Thymus (tissue), 11 donors: ENCODE results near the gene PLPPR1. TPM values are rescaled to one million over a fixed set of nuclear protein-coding genes. Genes with fewer than 3 reads are reported as not detected.

Experiments used
- DNase-seq, 9 donors: peaks; one replicate each; pipeline ENCODE4 v3.0.0-alpha.2; 2013; ENCODE audit warnings: low spot score in 9 of 9, low read depth in 6 of 9, missing footprints in 1 of 9
- H3K27ac ChIP-seq, 2 donors: one replicate each; pipeline ENCODE4 v1.5.1; 2013; ENCODE audit warnings: control low read depth in 1 of 2, low read depth in 1 of 2, low read length in 1 of 2, mild to moderate bottlenecking in 1 of 2, moderate library complexity in 1 of 2
- H3K27me3 ChIP-seq, 2 donors: one replicate each; pipeline ENCODE4 v1.5.1; 2013; ENCODE audit warnings: low read length in 1 of 2; ENCODE audit not compliant: control insufficient read depth in 2 of 2, insufficient read depth in 1 of 2
- H3K36me3 ChIP-seq, 2 donors: one replicate each; pipeline ENCODE4 v1.5.1; 2013; ENCODE audit warnings: low read length in 1 of 2, mild to moderate bottlenecking in 1 of 2, moderate library complexity in 1 of 2; ENCODE audit not compliant: control insufficient read depth in 2 of 2, insufficient read depth in 2 of 2
- H3K4me1 ChIP-seq, 2 donors: one replicate each; pipeline ENCODE4 v1.5.1; 2013; ENCODE audit warnings: low read length in 2 of 2; ENCODE audit not compliant: control insufficient read depth in 2 of 2, insufficient read depth in 2 of 2
- H3K4me3 ChIP-seq, 2 donors: one replicate each; pipeline ENCODE4 v1.5.1; 2013; ENCODE audit warnings: low read length in 2 of 2, control low read depth in 1 of 2, mild to moderate bottlenecking in 1 of 2
- H3K9me3 ChIP-seq, 2 donors: one replicate each; pipeline ENCODE4 v1.5.1; 2013; ENCODE audit warnings: low read length in 1 of 2, mild to moderate bottlenecking in 1 of 2; ENCODE audit not compliant: control insufficient read depth in 2 of 2, insufficient read depth in 1 of 2
- WGBS: extraction: QIAGEN DNeasy Blood & Tissue Kit; methylation state at CpG from one replicate; pipeline ENCODE4 v1.1.7; 2013; 5-methylcytosine and 5-hydroxymethylcytosine counted together
- polyA plus RNA-seq: library from polyadenylated mRNA; stranded (reverse); fragments of 200-250 nt; gene quantifications from one replicate; pipeline ENCODE4 v1.2.3, GENCODE V29; 2013
- total RNA-seq: library from RNA; stranded (reverse); fragments of 120-200 nt; gene quantifications from one replicate; pipeline ENCODE4 v1.2.4, GENCODE V29; 2013
- donor health status: healthy.

PLPPR1 gene
- total and polyA plus RNA-seq, 2 donors: 0.25 to 0.38 TPM

DNA sequence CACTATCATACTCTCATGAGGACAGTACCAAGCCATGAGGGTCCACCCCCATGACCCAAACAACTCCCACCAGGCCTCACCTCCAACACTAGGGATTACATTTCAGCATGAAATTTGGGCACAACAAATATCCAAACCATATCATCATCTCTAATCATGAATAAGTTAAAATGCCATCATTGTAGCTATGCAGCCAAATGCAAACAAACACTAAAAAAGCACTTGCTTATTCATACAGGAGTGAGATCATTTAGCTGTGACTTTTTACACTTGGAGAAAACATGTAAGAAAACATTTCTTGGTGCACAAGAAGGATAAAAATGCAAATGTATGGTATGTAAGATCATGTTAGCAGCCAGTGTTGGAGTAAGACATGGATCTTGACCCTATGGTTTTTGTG lies 332.1 kb downstream of the PLPPR1 start:
- Histone ChIP-seq H3K4me1 (no peaks in the 10 kb centered on the region), H3K27me3 (no peaks in the 10 kb centered on the region), H3K36me3 (no peaks in the 10 kb centered on the region), H3K27ac (no peak overlapping the region), H3K9me3 (no peaks in the 10 kb centered on the region), H3K4me3 (no peak overlapping the region)
- DNase-seq: no peak

GRCh38 chr9:101362450-101362849 lies 333.9 kb downstream of the PLPPR1 start:
- H3K27me3 ChIP-seq: no peaks in the 10 kb centered on the region
- DNase-seq: no peak
- H3K27ac ChIP-seq: no peak overlapping the region
- no peak overlapping the region for H3K4me3 ChIP-seq
- H3K4me1 ChIP-seq: no peaks in the 10 kb centered on the region
- H3K9me3 ChIP-seq: no peaks in the 10 kb centered on the region
- 94% methylated on average over 5 of the region's 5 CpGs for WGBS
- H3K36me3 ChIP-seq: no peaks in the 10 kb centered on the region

- H3K4me1 ChIP-seq: no peaks in the 10 kb centered on the region
- no peaks in the 10 kb centered on the region for H3K9me3 ChIP-seq
- no peaks in the 10 kb centered on the region for H3K36me3 ChIP-seq
- no peak overlapping the region for H3K27ac ChIP-seq
- H3K4me3 ChIP-seq: no peak overlapping the region
- DNase-seq: no peak
- no peaks in the 10 kb centered on the region for H3K27me3 ChIP-seq
Measured at GRCh38 chr9:101365181-101365580, 336.7 kb downstream of the PLPPR1 start.

DNA sequence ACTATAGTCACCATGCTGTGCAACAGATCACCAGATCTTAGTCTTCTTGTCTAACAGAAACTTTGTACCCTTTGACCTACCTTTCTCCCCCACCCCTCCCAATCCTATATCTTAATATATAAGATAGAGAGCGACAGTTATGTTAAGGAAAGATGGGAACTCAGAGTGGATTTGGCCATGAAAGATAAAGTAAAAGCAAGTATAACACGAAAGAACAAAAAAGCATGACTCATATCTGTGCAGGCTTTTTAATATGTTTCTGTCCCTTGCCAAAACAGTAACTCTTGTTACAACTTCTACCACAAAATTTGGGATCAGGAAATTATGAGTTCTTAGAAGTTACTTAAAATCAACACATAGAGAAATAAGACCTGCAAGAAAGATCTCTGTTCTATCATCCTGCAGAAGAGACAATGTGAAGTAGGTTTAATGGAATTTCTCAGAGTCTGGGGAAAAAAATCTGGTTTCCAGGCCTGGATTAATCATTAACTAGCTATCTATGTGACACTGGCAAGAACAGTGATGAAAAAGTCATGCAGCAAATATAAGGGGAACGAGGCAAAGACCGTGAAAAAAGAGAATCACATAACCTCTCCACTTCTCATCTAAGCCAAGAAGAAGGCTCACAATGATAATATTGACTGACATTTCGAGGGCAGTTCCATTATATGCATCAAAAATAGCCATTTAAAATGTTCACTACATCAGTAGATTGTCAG lies 337.7 kb downstream of the PLPPR1 start:
- no peaks in the 10 kb centered on the region for H3K9me3 ChIP-seq
- DNase-seq: no peak
- H3K27me3 ChIP-seq: no peaks in the 10 kb centered on the region
- H3K27ac ChIP-seq: no peak overlapping the region
- no peak overlapping the region for H3K4me3 ChIP-seq
- no peaks in the 10 kb centered on the region for H3K36me3 ChIP-seq
- H3K4me1 ChIP-seq: no peaks in the 10 kb centered on the region
- WGBS: 70% methylated on average over 5 of the region's 5 CpGs

DNA sequence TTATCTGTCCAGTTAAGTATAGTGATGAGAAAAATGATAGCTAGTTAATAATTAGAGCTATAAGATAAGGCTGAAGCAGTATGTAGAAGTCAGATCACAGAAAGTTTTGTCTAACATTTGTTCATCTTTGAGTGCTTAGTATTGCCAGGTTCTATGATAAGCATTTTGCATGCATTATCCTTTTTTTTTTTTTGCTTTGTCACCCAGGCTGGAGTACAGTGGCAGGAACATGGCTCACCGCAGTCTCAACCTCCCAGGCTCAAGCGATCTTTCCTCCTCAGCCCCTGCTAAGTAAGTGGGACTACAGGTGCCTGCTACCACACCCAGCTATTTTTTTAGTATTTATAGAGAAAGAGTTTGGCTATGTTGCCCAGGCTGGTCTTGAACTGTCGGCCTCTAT lies 338.8 kb downstream of the PLPPR1 start:
- 97% methylated on average over 3 of the region's 3 CpGs for WGBS

DNA sequence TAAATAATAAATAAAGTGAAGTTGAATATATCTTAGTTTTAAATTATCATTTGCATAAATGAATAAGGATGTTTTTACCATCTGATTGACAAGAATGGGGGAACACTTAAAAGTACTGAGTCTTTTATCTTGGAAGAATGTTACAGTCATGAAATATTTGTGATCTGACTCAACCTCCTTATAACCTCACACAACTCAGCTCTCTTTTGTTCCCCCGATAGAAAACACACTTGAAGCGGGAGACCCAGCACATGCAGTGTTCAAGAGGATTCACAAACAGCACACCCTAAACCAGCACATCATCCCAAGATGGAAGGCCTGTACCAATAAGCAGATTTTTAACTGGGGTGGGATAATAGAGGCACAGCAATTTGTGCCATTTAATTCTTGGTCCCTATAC lies 340.8 kb downstream of the PLPPR1 start:
- WGBS: 97% methylated on average over 2 of the region's 2 CpGs
- no peaks in the 10 kb centered on the region for H3K4me1 ChIP-seq
- H3K36me3 ChIP-seq: no peaks in the 10 kb centered on the region
- no peak overlapping the region for H3K27ac ChIP-seq
- DNase-seq: no peak
- no peaks in the 10 kb centered on the region for H3K27me3 ChIP-seq
- no peak overlapping the region for H3K4me3 ChIP-seq
- no peaks in the 10 kb centered on the region for H3K9me3 ChIP-seq

More for the DNA sequence above, 338.8 kb downstream of the PLPPR1 start:
- H3K27me3 ChIP-seq: no peaks in the 10 kb centered on the region
- H3K4me3 ChIP-seq: no peak overlapping the region
- no peak for DNase-seq
- no peaks in the 10 kb centered on the region for H3K9me3 ChIP-seq
- no peaks in the 10 kb centered on the region for H3K36me3 ChIP-seq
- H3K27ac ChIP-seq: no peak overlapping the region
- no peaks in the 10 kb centered on the region for H3K4me1 ChIP-seq

DNA sequence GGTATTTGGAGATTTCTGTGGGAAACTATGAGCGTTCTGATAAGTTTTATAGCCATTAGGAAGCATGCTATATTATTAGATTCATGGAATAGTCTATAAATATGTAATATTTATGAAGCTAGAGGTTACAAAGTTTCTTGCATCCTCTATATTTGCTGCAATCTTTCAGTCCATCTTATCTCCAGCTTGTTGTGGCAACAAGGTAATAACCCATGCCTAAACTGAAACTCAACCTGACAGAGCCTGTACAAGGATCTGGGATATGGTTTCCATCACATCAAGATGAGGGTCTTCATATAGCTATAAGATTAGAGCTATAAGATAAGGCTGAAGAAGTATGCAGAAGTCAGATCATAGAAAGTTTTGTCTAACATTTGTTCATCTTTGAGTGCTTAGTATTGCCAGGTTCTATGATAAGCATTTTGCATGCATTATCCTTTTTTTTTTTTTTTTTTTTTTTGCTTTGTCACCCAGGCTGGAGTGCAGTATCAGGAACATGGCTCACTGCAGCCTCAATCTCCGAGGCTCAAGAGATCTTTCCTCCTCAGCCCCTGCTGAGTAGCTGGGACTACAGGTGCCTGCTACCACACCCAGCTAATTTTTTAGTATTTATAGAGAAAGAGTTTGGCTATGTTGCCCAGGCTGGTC lies 341.5 kb downstream of the PLPPR1 start:
- H3K27ac ChIP-seq: no peak overlapping the region
- no peaks in the 10 kb centered on the region for H3K27me3 ChIP-seq
- DNase-seq: no peak
- H3K4me1 ChIP-seq: no peaks in the 10 kb centered on the region
- no peaks in the 10 kb centered on the region for H3K9me3 ChIP-seq
- H3K36me3 ChIP-seq: no peaks in the 10 kb centered on the region
- WGBS: 89% methylated on average over 2 of the region's 2 CpGs
- no peak overlapping the region for H3K4me3 ChIP-seq

GRCh38 chr9:101371813-101372212 lies 343.3 kb downstream of the PLPPR1 start:
- no peaks in the 10 kb centered on the region for H3K9me3 ChIP-seq
- no peaks in the 10 kb centered on the region for H3K27me3 ChIP-seq
- 97% methylated on average over 3 of the region's 3 CpGs for WGBS
- no peaks in the 10 kb centered on the region for H3K36me3 ChIP-seq
- H3K4me3 ChIP-seq: no peak overlapping the region
- no peak for DNase-seq
- H3K4me1 ChIP-seq: no peaks in the 10 kb centered on the region
- H3K27ac ChIP-seq: no peak overlapping the region

GRCh38 chr9:101372327-101373118 lies 344.0 kb downstream of the PLPPR1 start:
- H3K4me1 ChIP-seq: no peaks in the 10 kb centered on the region
- no peaks in the 10 kb centered on the region for H3K9me3 ChIP-seq
- WGBS: 82% methylated on average over 2 of the region's 2 CpGs
- no peaks in the 10 kb centered on the region for H3K27me3 ChIP-seq
- DNase-seq: no peak
- H3K4me3 ChIP-seq: no peak overlapping the region
- no peaks in the 10 kb centered on the region for H3K36me3 ChIP-seq
- no peak overlapping the region for H3K27ac ChIP-seq
